HL-60 (cell line): ENCODE data around the gene KCNF1.

ENCODE experiments used
- DNase-seq, 2 experiments: peaks; one replicate each; pipeline ENCODE4 v3.0.0-alpha.2; 2010 to 2020; ENCODE audit warnings: low read depth in 1 of 2, low spot score in 1 of 2
- H3K27ac ChIP-seq: fragments of 250-450 bp; sonication (Bioruptor Pico); replicated peaks from 2 replicates; pipeline ENCODE4 v1.5.1; 2020; ENCODE audit warnings: mild to moderate bottlenecking, moderate library complexity
- H3K27me3 ChIP-seq: fragments of 250-450 bp; sonication (Bioruptor Pico); 2 replicates; pipeline ENCODE4 v1.5.1; 2021; ENCODE audit warnings: mild to moderate bottlenecking, moderate library complexity; ENCODE audit not compliant: insufficient read depth, poor library complexity, severe bottlenecking
- H3K4me3 ChIP-seq: replicated peaks from 2 replicates; pipeline ENCODE4 v1.5.1; 2011; ENCODE audit warnings: mild to moderate bottlenecking, control low read depth, low read length; ENCODE audit not compliant: insufficient read depth
- CTCF ChIP-seq: IDR thresholded peaks from one replicate; pipeline ENCODE4 v1.5.1; 2011; ENCODE audit warnings: low read length, control low read depth, inconsistent platforms; ENCODE audit not compliant: insufficient read depth
- GABPA ChIP-seq: IDR thresholded peaks from 2 replicates; pipeline ENCODE4 v1.6.1; 2012; ENCODE audit warnings: low read depth
- POLR2AphosphoS5 ChIP-seq: IDR thresholded peaks from 2 replicates; pipeline ENCODE4 v1.6.1; 2012; ENCODE audit warnings: low read depth
- REST ChIP-seq: IDR thresholded peaks from 2 replicates; pipeline ENCODE4 v1.6.1; 2012; ENCODE audit warnings: low read depth; ENCODE audit not compliant: insufficient replicate concordance
- SPI1 ChIP-seq: IDR thresholded peaks from 2 replicates; pipeline ENCODE4 v1.6.1; 2012; ENCODE audit warnings: low read depth, mild to moderate bottlenecking, borderline replicate concordance

Gene KCNF1

DNA sequence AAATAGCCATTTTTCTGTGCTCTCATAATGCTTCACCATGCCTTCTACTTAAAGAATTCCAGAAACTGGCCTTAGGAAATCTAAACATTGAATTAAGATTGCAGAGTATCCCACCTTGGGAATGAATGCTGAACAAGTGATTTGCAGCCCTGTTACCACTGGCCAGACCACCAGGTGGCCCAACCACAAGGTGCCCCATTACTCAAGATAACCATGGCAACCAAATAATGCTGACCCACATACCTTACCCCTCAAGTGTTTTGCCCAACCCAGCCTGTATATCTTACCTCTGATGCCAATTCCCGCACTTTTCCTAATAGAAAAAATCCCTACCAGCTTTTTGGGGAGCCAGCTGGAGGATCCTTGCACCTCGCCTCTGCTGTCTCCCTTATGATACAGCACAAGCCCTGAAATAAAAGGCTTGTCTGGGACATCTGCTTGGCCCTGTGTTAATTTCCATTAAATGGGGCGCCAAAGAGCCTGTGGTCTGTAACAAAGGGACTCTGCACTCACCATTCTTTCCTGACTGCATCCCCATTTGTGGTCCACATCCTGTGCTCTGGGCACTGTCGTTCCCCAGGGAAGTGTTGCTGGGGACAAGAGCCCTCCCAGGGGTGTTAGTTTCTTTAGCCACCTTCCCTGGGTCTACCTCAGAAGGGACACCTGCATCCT, 17.3 kb upstream of the KCNF1 start:
- Histone ChIP-seq H3K4me3 (no peak overlapping the region), H3K27ac (no peak overlapping the region), H3K27me3 (peaks cover 2% of the 10 kb centered on the region)
- DNase-seq, result no peak
- no peak for TF ChIP-seq POLR2AphosphoS5
- no peak for TF ChIP-seq GABPA
- no peak for TF ChIP-seq SPI1
- no peak for TF ChIP-seq REST
- TF ChIP-seq CTCF, result no peak

- no peak overlapping the region for H3K27ac ChIP-seq
- no peak for DNase-seq
- no peak overlapping the region for H3K4me3 ChIP-seq
- H3K27me3 ChIP-seq, result peaks cover 2% of the 10 kb centered on the region
- TF ChIP-seq CTCF, result no peak
- no peak for TF ChIP-seq GABPA
- TF ChIP-seq SPI1, result no peak
- no peak for TF ChIP-seq REST
- no peak for TF ChIP-seq POLR2AphosphoS5
These were observed 16.5 kb upstream of the KCNF1 start for GRCh38 chr2:10895231-10895630.

- Histone ChIP-seq H3K27me3 (peaks cover 2% of the 10 kb centered on the region), H3K4me3 (no peak overlapping the region), H3K27ac (no peak overlapping the region)
- no peak for TF ChIP-seq CTCF
- no peak for TF ChIP-seq POLR2AphosphoS5
- no peak for TF ChIP-seq GABPA
- TF ChIP-seq SPI1, result no peak
- no peak for TF ChIP-seq REST
- no peak for DNase-seq
These were observed 13.8 kb upstream of the KCNF1 start for GRCh38 chr2:10897956-10898355.
